Smooth muscle cell (in vitro differentiated cells): ENCODE results near the gene ADAMTS13. TPM values are rescaled to one million over a fixed set of nuclear protein-coding genes. Genes with fewer than 3 reads are reported as not detected.

Experiments used
- DNase-seq: peaks from one replicate; lab custom pipeline; 2025; ENCODE audit not compliant: unreplicated experiment; lab: John Stamatoyannopoulos, UW
- H2AFZ ChIP-seq: fragments of 200-600 bp; sonication (generic); 2 replicates; pipeline ENCODE4 v1.6.0; 2016; ENCODE audit warnings: antibody characterized with exemption, low read depth, mild to moderate bottlenecking
- H3F3A ChIP-seq: fragments of 200-600 bp; sonication (generic); 2 replicates; pipeline ENCODE4 v1.6.0; 2017; ENCODE audit warnings: antibody characterized with exemption, low read depth
- H3K27ac ChIP-seq: fragments of 200-600 bp; sonication (generic); 2 replicates; pipeline ENCODE4 v1.5.1; 2016; ENCODE audit warnings: low read depth, mild to moderate bottlenecking
- H3K27me3 ChIP-seq: fragments of 200-600 bp; sonication (generic); 2 replicates; pipeline ENCODE4 v1.6.1; 2016; ENCODE audit warnings: low read depth, mild to moderate bottlenecking
- H3K36me3 ChIP-seq: fragments of 200-600 bp; sonication (generic); 2 replicates; pipeline ENCODE4 v1.5.1; 2016; ENCODE audit warnings: low read depth
- H3K4me1 ChIP-seq: fragments of 200-600 bp; sonication (generic); 2 replicates; pipeline ENCODE4 v1.5.1; 2016; ENCODE audit warnings: low read depth
- H3K4me2 ChIP-seq: fragments of 200-600 bp; sonication (generic); 2 replicates; pipeline ENCODE4 v1.6.0; 2016; ENCODE audit warnings: mild to moderate bottlenecking
- H3K4me3 ChIP-seq: fragments of 200-600 bp; sonication (generic); 2 replicates; pipeline ENCODE4 v1.5.1; 2016; ENCODE audit warnings: mild to moderate bottlenecking
- H3K79me2 ChIP-seq: fragments of 200-600 bp; sonication (generic); 2 replicates; pipeline ENCODE4 v1.6.0; 2016; ENCODE audit warnings: low read depth, mild to moderate bottlenecking
- H3K9ac ChIP-seq: fragments of 200-600 bp; sonication (generic); 2 replicates; pipeline ENCODE4 v1.6.0; 2016; ENCODE audit warnings: low read depth
- H3K9me3 ChIP-seq: fragments of 200-600 bp; sonication (generic); replicated peaks from 2 replicates; pipeline ENCODE4 v1.5.1; 2016; ENCODE audit warnings: low read depth
- H4K20me1 ChIP-seq: fragments of 200-600 bp; sonication (generic); 2 replicates; pipeline ENCODE4 v1.6.0; 2016; ENCODE audit warnings: low read depth
- WGBS: methylation state at CpG from one replicate; pipeline ENCODE4 v1.1.7; 2016; ENCODE audit warnings: low lambda C conversion rate; 5-methylcytosine and 5-hydroxymethylcytosine counted together
- polyA plus RNA-seq: library from polyadenylated mRNA; unstranded; fragments of >200 nt; fragmentation: Nextera tagmentation; extraction: Ambion mirVana; gene quantifications from 2 replicates; pipeline ENCODE4 v1.2.1, GENCODE V29; 2016
- total RNA-seq: library from RNA; depleted of rRNA; stranded (reverse); fragments of >200 nt; gene quantifications from 2 replicates; pipeline ENCODE4 v1.2.3, GENCODE V29; 2014
- TF ChIP-seq, protein P1 (sequence below): fragments of 200-600 bp; sonication (generic); IDR thresholded peaks from 2 replicates; pipeline ENCODE4 v1.5.1; 2017; ENCODE audit warnings: borderline replicate concordance, mild to moderate bottlenecking, antibody characterized with exemption; ENCODE audit not compliant: insufficient read depth, poor library complexity, severe bottlenecking

The ADAMTS13 gene
- total and polyA plus RNA-seq, 2 experiments from 2014 or later, result 3.1 to 3.7 TPM

DNA sequence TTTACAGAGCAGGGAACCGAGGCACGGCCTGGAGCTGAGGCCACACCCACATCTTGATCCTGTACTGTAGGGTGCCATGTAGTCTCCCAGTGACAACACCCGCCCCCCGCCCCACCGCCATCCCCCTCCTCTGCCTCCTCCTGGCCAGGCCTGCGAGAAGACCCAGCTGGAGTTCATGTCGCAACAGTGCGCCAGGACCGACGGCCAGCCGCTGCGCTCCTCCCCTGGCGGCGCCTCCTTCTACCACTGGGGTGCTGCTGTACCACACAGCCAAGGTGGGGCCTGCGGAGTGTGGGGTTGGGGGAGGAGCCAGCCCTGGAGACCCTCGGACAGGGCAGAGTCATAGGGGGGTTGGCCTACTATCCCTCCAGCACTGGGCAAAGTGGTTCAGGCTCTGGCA lies 14.5 kb downstream of the ADAMTS13 start:
- Histone ChIP-seq H3K4me1 (no peaks in the 10 kb centered on the region), H3K27ac (no peak overlapping the region), H3K27me3 (no peaks in the 10 kb centered on the region), H4K20me1 (no peaks in the 10 kb centered on the region), H2AFZ (no peak overlapping the region), H3F3A (no peaks in the 10 kb centered on the region), H3K36me3 (no peaks in the 10 kb centered on the region), H3K4me3 (no peak overlapping the region), H3K9ac (no peak overlapping the region), H3K9me3 (no peaks in the 10 kb centered on the region), H3K79me2 (no peaks in the 10 kb centered on the region), H3K4me2 (no peak overlapping the region)
- TF ChIP-seq, protein P1, sequence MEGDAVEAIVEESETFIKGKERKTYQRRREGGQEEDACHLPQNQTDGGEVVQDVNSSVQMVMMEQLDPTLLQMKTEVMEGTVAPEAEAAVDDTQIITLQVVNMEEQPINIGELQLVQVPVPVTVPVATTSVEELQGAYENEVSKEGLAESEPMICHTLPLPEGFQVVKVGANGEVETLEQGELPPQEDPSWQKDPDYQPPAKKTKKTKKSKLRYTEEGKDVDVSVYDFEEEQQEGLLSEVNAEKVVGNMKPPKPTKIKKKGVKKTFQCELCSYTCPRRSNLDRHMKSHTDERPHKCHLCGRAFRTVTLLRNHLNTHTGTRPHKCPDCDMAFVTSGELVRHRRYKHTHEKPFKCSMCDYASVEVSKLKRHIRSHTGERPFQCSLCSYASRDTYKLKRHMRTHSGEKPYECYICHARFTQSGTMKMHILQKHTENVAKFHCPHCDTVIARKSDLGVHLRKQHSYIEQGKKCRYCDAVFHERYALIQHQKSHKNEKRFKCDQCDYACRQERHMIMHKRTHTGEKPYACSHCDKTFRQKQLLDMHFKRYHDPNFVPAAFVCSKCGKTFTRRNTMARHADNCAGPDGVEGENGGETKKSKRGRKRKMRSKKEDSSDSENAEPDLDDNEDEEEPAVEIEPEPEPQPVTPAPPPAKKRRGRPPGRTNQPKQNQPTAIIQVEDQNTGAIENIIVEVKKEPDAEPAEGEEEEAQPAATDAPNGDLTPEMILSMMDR, result no peak
- WGBS, result 97% methylated on average over 10 of the region's 16 CpGs
- DNase-seq, result no peak

DNA sequence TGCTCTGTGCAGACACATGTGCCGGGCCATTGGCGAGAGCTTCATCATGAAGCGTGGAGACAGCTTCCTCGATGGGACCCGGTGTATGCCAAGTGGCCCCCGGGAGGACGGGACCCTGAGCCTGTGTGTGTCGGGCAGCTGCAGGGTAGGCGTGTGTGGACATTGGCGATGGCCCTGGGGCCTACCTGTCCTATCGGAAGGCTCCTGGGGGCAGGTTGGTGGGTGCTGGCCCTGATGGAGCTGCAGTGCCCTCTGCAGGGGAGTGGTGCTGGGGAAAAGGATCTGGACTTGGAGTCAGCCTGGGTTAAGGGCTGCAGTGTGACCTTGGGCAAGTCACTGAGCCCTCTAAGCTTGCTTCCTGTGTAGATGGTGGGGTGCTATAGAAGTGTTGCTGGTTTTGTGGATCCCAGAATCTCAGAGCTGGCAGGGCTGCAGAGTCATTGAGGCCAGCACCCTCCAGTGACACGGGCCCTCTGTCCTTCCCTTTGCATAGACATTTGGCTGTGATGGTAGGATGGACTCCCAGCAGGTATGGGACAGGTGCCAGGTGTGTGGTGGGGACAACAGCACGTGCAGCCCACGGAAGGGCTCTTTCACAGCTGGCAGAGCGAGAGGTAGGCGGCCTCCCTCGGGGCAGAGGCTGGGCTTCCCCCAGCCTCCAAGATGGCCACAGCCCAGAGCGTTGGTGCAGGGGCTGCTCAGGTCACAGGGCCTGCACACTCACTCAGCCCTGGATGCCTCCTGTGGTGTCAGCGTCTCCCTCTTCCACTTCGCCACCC lies 15.8 kb downstream of the ADAMTS13 start:
- Histone ChIP-seq H4K20me1 (no peaks in the 10 kb centered on the region), H3K27ac (no peak overlapping the region), H3K4me1 (no peaks in the 10 kb centered on the region), H3K79me2 (no peaks in the 10 kb centered on the region), H3K4me3 (no peak overlapping the region), H3K9ac (no peak overlapping the region), H3F3A (no peaks in the 10 kb centered on the region), H3K27me3 (no peaks in the 10 kb centered on the region), H2AFZ (no peak overlapping the region), H3K36me3 (no peaks in the 10 kb centered on the region), H3K9me3 (no peaks in the 10 kb centered on the region), H3K4me2 (no peak overlapping the region)
- DNase-seq, result no peak
- TF ChIP-seq, protein P1, result no peak
- 91% methylated on average over 20 of the region's 20 CpGs for WGBS

DNA sequence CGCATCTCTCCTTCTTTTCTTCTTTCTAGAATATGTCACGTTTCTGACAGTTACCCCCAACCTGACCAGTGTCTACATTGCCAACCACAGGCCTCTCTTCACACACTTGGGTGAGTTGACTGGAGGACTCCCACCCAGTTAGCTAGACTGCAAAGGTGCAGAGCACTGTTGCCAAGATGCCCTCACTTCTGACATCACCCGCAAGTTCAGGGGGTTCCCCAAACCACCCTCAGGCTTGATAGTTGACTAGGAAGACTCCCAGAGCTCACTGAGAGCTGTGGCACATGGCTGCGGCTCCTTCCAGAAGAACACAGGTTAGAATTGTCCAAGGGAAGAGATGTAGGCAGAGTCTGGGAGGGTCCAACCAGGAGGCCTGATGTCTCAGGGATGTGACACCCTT lies 17.2 kb downstream of the ADAMTS13 start:
- 93% methylated on average over 4 of the region's 4 CpGs for WGBS

More for the DNA sequence above, 17.2 kb downstream of the ADAMTS13 start:
- DNase-seq, result no peak
- no peaks in the 10 kb centered on the region for H3K4me1 ChIP-seq
- H3K36me3 ChIP-seq, result no peaks in the 10 kb centered on the region
- no peaks in the 10 kb centered on the region for H3K9me3 ChIP-seq
- H3K9ac ChIP-seq, result no peak overlapping the region
- no peak overlapping the region for H3K27ac ChIP-seq
- H3K4me2 ChIP-seq, result no peak overlapping the region
- no peaks in the 10 kb centered on the region for H3K79me2 ChIP-seq
- no peaks in the 10 kb centered on the region for H3F3A ChIP-seq
- no peak overlapping the region for H2AFZ ChIP-seq
- H3K27me3 ChIP-seq, result no peaks in the 10 kb centered on the region
- no peak overlapping the region for H3K4me3 ChIP-seq
- TF ChIP-seq, protein P1, result no peak
- H4K20me1 ChIP-seq, result no peaks in the 10 kb centered on the region
